ENCODE measurements around the gene UBE2C. TPM values are rescaled to one million over a fixed set of nuclear protein-coding genes. Genes with fewer than 3 reads are reported as not detected.
"Not testable (repeated sequence)": the region's sequence is repeated elsewhere in the genome, so short reads cannot be mapped to it uniquely, and the experiment has no call there.

UBE2C gene
- polyA plus RNA-seq, 1 donor: 35.6 TPM

DNA sequence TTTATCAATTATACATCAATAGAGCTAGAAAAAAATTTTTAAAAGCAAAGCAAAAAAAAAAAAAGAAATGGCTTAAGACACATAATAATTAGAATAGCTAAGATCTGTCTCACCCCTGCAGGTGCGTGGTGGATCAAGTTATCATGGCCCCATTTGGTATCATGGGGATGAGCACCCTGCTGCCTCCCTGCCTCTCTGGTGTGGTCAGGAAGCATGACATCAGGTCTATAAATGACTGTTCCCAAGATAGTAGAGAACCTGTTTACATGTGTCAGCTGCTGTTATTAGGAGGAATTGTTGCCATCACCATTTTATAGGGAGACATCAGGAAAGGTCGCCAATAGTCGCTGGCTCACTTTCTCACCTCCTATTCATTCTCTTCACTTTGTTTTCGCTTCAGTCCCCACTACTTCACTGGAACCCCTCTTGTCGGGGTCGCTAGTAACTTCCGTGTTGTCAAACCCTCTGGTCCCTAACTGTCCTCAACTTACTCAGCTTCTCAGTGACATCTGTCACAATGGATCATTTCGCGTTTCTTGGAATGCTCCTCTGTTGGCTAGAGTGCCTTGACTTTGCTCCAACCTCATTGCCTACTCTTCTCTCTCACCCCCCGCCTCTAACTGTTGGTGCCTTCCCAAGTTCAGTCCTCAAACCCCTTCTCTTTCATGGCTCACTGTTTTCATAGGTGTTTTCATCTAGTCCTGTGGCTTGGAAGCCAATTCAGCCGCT lies 15.9 kb upstream of the UBE2C start:
- H3K27ac ChIP-seq (ENCODE audit: low read length): no peak overlapping the region
- DNase-seq: no peak
- H3K27me3 ChIP-seq (ENCODE audit: control insufficient read depth, insufficient read depth, low read length): no peaks in the 10 kb centered on the region
- H3K4me1 ChIP-seq (ENCODE audit: control insufficient read depth, insufficient read depth, low read length): peaks cover 7% of the 10 kb centered on the region
- H3K36me3 ChIP-seq (ENCODE audit: control insufficient read depth, insufficient read depth, low read length): peaks cover 42% of the 10 kb centered on the region
- no peak overlapping the region for H3K4me3 ChIP-seq (ENCODE audit: low read length)
- no peaks in the 10 kb centered on the region for H3K9me3 ChIP-seq (ENCODE audit: control insufficient read depth, low read depth, low read length)
- 100% methylated on average over 5 of the region's 11 CpGs for whole genome bisulfite sequencing (ENCODE audit: insufficient coverage, low lambda C conversion rate)

DNA sequence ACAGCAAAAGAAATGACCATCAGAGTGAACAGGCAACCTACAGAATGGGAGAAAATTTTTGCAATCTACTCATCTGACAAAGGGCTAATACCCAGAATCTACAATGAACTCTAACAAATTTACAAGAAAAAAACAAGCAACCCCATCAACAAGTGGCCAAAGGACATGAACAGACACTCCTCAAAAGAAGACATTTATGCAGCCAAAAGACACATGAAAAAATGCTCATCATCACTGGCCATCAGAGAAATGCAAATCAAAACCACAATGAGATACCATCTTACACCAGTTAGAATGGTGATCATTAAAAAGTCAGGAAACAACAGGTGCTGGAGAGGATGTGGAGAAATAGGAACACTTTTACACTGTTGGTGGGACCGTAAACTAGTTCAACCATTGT lies 14.9 kb upstream of the UBE2C start:
- no CpG with 5 or more reads among the region's 1 CpG for WGBS (ENCODE audit: insufficient coverage, low lambda C conversion rate)
- H3K27ac ChIP-seq (ENCODE audit: low read length); H3K27me3 ChIP-seq (ENCODE audit: control insufficient read depth, insufficient read depth, low read length); H3K9me3 ChIP-seq (ENCODE audit: control insufficient read depth, low read depth, low read length); H3K4me1 ChIP-seq (ENCODE audit: control insufficient read depth, insufficient read depth, low read length); H3K4me3 ChIP-seq (ENCODE audit: low read length); DNase-seq: not testable (repeated sequence)
- peaks cover 50% of the 10 kb centered on the region for H3K36me3 ChIP-seq (ENCODE audit: control insufficient read depth, insufficient read depth, low read length)

DNA sequence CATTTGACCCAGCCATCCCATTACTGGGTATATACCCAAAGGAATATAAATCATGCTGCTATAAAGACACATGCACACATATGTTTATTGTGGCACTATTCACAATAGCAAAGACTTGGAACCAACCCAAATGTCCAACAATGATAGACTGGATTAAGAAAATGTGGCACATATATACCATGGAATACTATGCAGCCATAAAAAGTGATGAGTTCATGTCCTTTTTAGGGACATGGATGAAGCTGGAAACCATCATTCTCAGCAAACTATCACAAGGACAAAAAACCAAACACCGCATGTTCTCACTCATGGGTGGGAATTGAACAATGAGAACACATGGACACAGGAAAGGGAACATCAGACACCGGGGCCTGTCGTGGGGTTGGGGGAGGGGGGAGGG lies 14.5 kb upstream of the UBE2C start:
- H3K9me3 ChIP-seq (ENCODE audit: control insufficient read depth, low read depth, low read length); H3K27ac ChIP-seq (ENCODE audit: low read length); H3K27me3 ChIP-seq (ENCODE audit: control insufficient read depth, insufficient read depth, low read length); H3K4me1 ChIP-seq (ENCODE audit: control insufficient read depth, insufficient read depth, low read length); H3K4me3 ChIP-seq (ENCODE audit: low read length); DNase-seq: not testable (repeated sequence)
- WGBS (ENCODE audit: insufficient coverage, low lambda C conversion rate): no CpG with 5 or more reads among the region's 3 CpGs
- H3K36me3 ChIP-seq (ENCODE audit: control insufficient read depth, insufficient read depth, low read length): peaks cover 52% of the 10 kb centered on the region

- no peaks in the 10 kb centered on the region for H3K27me3 ChIP-seq (ENCODE audit: control insufficient read depth, insufficient read depth, low read length)
- peaks cover 58% of the 10 kb centered on the region for H3K36me3 ChIP-seq (ENCODE audit: control insufficient read depth, insufficient read depth, low read length)
- no peak overlapping the region for H3K4me3 ChIP-seq (ENCODE audit: low read length)
- no peaks in the 10 kb centered on the region for H3K9me3 ChIP-seq (ENCODE audit: control insufficient read depth, low read depth, low read length)
- no peak overlapping the region for H3K27ac ChIP-seq (ENCODE audit: low read length)
- DNase-seq: peak in 1 of 2 donors; percentile 40
- 54% methylated on average over 3 of the region's 4 CpGs for WGBS (ENCODE audit: insufficient coverage, low lambda C conversion rate)
- no peaks in the 10 kb centered on the region for H3K4me1 ChIP-seq (ENCODE audit: control insufficient read depth, insufficient read depth, low read length)
Observed at GRCh38 chr20:45798935-45799642, 13.4 kb upstream of the UBE2C start.

- Histone ChIP-seq H3K27me3 (ENCODE audit: control insufficient read depth, insufficient read depth, low read length) (no peaks in the 10 kb centered on the region), H3K27ac (ENCODE audit: low read length) (no peak overlapping the region), H3K9me3 (ENCODE audit: control insufficient read depth, low read depth, low read length) (no peaks in the 10 kb centered on the region), H3K4me3 (ENCODE audit: low read length) (no peak overlapping the region), H3K36me3 (ENCODE audit: control insufficient read depth, insufficient read depth, low read length) (peaks cover 58% of the 10 kb centered on the region), H3K4me1 (ENCODE audit: control insufficient read depth, insufficient read depth, low read length) (no peaks in the 10 kb centered on the region)
- WGBS (ENCODE audit: insufficient coverage, low lambda C conversion rate): no CpG with 5 or more reads among the region's 7 CpGs
- DNase-seq: no peak
Observed at GRCh38 chr20:45801851-45802250, 10.6 kb upstream of the UBE2C start.

DNA sequence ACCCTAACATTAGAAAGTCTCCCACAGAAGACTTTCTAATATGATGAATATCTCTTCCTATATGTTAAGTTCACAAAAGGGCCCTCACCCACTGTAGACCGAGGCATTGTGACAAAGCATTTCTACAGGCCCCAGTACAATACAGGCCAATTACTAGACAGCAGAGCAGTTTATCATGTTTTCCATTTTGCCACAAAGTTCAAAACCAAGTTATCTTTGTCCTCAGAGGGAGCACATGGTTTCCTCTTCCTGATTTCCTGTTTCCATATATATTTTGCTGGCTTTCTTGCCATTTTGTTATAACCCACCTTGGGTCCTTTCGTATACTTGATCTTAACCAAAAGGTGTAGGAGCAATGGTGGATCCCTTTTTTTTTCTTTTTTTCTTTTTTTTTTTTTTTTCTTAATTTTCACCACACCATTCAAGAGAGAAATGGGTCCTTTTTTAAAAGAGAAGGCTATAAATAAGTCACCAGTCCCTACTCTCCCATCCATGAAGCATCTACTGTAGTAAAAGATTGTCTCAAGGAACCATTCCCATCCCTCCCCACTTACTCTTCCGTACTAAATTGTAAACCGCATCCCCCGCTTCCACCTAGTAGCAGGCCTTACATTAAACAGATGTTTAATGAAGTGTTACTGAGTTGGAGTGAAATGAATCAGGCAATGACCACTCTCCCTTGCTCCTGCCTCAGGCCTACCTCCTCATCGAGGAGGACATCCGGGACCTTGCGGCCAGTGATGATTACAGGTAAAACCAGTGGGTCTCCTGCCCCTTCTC lies 2.1 kb upstream of the UBE2C start:
- Histone ChIP-seq H3K4me3 (ENCODE audit: low read length) (no peak overlapping the region), H3K9me3 (ENCODE audit: control insufficient read depth, low read depth, low read length) (no peaks in the 10 kb centered on the region), H3K27me3 (ENCODE audit: control insufficient read depth, insufficient read depth, low read length) (no peaks in the 10 kb centered on the region), H3K36me3 (ENCODE audit: control insufficient read depth, insufficient read depth, low read length) (peaks cover 51% of the 10 kb centered on the region), H3K27ac (ENCODE audit: low read length) (no peak overlapping the region), H3K4me1 (ENCODE audit: control insufficient read depth, insufficient read depth, low read length) (peaks cover 15% of the 10 kb centered on the region)
- no peak for DNase-seq
- 100% methylated on average over 2 of the region's 8 CpGs for WGBS (ENCODE audit: insufficient coverage, low lambda C conversion rate)

DNA sequence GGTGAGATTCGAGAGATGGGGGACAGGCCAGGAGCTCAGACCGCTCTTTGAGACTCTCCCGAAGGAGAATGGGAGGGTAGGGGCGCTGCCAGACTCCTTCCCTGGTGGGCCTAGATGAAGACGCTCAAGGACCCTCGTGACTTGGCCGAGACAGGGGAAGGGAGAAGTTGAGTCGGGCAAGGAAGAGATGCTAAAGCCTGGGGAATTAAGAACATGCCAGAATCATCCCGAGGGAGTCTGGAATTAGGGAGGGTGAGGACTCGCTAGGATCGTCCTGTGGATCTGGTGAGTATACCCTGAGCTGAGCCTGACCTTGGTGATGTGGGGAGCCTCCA lies 529 bp downstream of the UBE2C start:
- H3K27ac ChIP-seq (ENCODE audit: low read length): no peak overlapping the region
- H3K4me1 ChIP-seq (ENCODE audit: control insufficient read depth, insufficient read depth, low read length): peaks cover 15% of the 10 kb centered on the region
- H3K9me3 ChIP-seq (ENCODE audit: control insufficient read depth, low read depth, low read length): no peaks in the 10 kb centered on the region
- peaks cover 36% of the 10 kb centered on the region for H3K36me3 ChIP-seq (ENCODE audit: control insufficient read depth, insufficient read depth, low read length)
- WGBS (ENCODE audit: insufficient coverage, low lambda C conversion rate): no CpG with 5 or more reads among the region's 11 CpGs
- DNase-seq: no peak
- peak overlapping the region; percentile 56 for H3K4me3 ChIP-seq (ENCODE audit: low read length)
- H3K27me3 ChIP-seq (ENCODE audit: control insufficient read depth, insufficient read depth, low read length): no peaks in the 10 kb centered on the region

DNA sequence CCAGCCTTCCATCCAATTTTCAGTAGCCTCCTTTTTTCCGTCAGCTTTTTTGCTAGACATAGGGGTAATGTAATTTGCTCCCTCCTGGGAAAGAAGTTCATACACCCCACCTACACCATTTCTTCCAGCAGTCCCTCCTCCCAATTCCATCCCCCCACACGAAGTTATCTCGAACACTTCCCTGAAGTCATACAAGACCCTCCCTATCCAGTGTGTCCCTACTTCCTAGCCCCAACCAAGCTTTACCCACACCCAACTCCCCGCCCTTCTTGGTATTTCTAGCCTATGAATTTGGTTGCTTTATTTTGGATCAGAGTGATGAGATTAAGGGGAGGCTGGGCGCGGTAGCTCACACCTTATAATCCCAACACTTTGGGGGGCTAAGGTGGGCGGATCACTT lies 1.0 kb downstream of the UBE2C start:
- no peaks in the 10 kb centered on the region for H3K9me3 ChIP-seq (ENCODE audit: control insufficient read depth, low read depth, low read length)
- no peak for DNase-seq
- peaks cover 15% of the 10 kb centered on the region for H3K4me1 ChIP-seq (ENCODE audit: control insufficient read depth, insufficient read depth, low read length)
- no peak overlapping the region for H3K27ac ChIP-seq (ENCODE audit: low read length)
- 0% methylated on average over 2 of the region's 7 CpGs for WGBS (ENCODE audit: insufficient coverage, low lambda C conversion rate)
- peak overlapping the region; percentile 56 for H3K4me3 ChIP-seq (ENCODE audit: low read length)
- no peaks in the 10 kb centered on the region for H3K27me3 ChIP-seq (ENCODE audit: control insufficient read depth, insufficient read depth, low read length)
- peaks cover 35% of the 10 kb centered on the region for H3K36me3 ChIP-seq (ENCODE audit: control insufficient read depth, insufficient read depth, low read length)

GRCh38 chr20:45814314-45814713 lies 1.9 kb downstream of the UBE2C start:
- peak in 1 of 2 donors; percentile 43 for DNase-seq
- H3K36me3 ChIP-seq (ENCODE audit: control insufficient read depth, insufficient read depth, low read length): peaks cover 27% of the 10 kb centered on the region
- WGBS (ENCODE audit: insufficient coverage, low lambda C conversion rate): no CpG with 5 or more reads among the region's 3 CpGs

DNA sequence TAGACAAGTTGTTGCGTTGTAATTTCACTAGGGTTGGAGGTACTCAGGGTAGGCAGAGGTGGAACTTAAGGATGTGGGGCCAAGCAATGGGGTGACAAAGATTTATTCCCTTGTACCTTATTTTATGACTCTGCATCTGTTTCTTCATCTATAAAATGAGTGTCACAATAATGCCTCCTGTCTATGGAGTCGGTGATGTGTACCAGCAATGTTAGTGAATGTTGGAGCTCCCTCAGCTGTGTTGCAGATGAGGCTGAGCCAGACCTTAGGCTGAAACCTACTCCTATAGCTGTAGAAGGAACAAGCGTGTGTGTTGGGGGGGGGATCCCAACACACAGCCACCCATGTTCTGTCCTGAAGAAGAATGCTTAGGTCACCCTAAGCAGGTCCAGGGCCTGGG lies 4.5 kb downstream of the UBE2C start:
- Histone ChIP-seq H3K27me3 (ENCODE audit: control insufficient read depth, insufficient read depth, low read length) (no peaks in the 10 kb centered on the region), H3K9me3 (ENCODE audit: control insufficient read depth, low read depth, low read length) (no peaks in the 10 kb centered on the region), H3K27ac (ENCODE audit: low read length) (no peak overlapping the region), H3K4me3 (ENCODE audit: low read length) (no peak overlapping the region), H3K4me1 (ENCODE audit: control insufficient read depth, insufficient read depth, low read length) (peaks cover 18% of the 10 kb centered on the region), H3K36me3 (ENCODE audit: control insufficient read depth, insufficient read depth, low read length) (peaks cover 4% of the 10 kb centered on the region)
- 100% methylated on average over 1 of the region's 3 CpGs for WGBS (ENCODE audit: insufficient coverage, low lambda C conversion rate)
- DNase-seq: no peak

More at GRCh38 chr20:45814314-45814713, 1.9 kb downstream of the UBE2C start:
- Histone ChIP-seq H3K9me3 (ENCODE audit: control insufficient read depth, low read depth, low read length) (no peaks in the 10 kb centered on the region), H3K4me1 (ENCODE audit: control insufficient read depth, insufficient read depth, low read length) (peaks cover 15% of the 10 kb centered on the region), H3K27me3 (ENCODE audit: control insufficient read depth, insufficient read depth, low read length) (no peaks in the 10 kb centered on the region), H3K4me3 (ENCODE audit: low read length) (no peak overlapping the region), H3K27ac (ENCODE audit: low read length) (no peak overlapping the region)

Measured in large intestine (tissue), 3 donors.